Stimulated activated naive CD8-positive, alpha-beta T cell treated with anti-CD3 and anti-CD28 coated beads, Interleukin-15, Interleukin-2, amounts not matched to agents 100 U/mL and 50 U/mL, for 24 hours (primary cell): Measurements from ENCODE around the gene PIK3C2B.

Experiments used
- ATAC-seq: fragments of 150-1000 bp; cut with Tn5 transposase; one replicate; pipeline ENCODE4 v1.10.0; 2021
- DNase-seq: peaks from one replicate; pipeline ENCODE4 v3.0.0; 2021

The PIK3C2B gene

GRCh38 chr1:204459706-204460105, 34.9 kb downstream of the PIK3C2B start:
- DNase-seq, result no peak
- ATAC-seq, result no peak

- DNase-seq (no peak), ATAC-seq (no peak)
Observed at GRCh38 chr1:204457666-204458065, 36.9 kb downstream of the PIK3C2B start.

GRCh38 chr1:204456826-204457442, 37.7 kb downstream of the PIK3C2B start:
- DNase-seq, result no peak
- ATAC-seq, result no peak

GRCh38 chr1:204455831-204456145, 38.8 kb downstream of the PIK3C2B start:
- DNase-seq (no peak), ATAC-seq (no peak)

- ATAC-seq (no peak), DNase-seq (no peak)
Observed at GRCh38 chr1:204455063-204455830, 39.4 kb downstream of the PIK3C2B start.

- DNase-seq, result no peak
- no peak for ATAC-seq
Observed at GRCh38 chr1:204454476-204454875, 40.1 kb downstream of the PIK3C2B start.

GRCh38 chr1:204453141-204453772, 41.3 kb downstream of the PIK3C2B start:
- ATAC-seq (peak; percentile 93), DNase-seq (peak; percentile 66)

GRCh38 chr1:204451352-204452124, 43.1 kb downstream of the PIK3C2B start:
- DNase-seq (no peak), ATAC-seq (no peak)

GRCh38 chr1:204450461-204451257, 43.9 kb downstream of the PIK3C2B start:
- no peak for DNase-seq
- no peak for ATAC-seq

- no peak for ATAC-seq
Observed at GRCh38 chr1:204449678-204450280, 44.8 kb downstream of the PIK3C2B start.

GRCh38 chr1:204448991-204449677, 45.5 kb downstream of the PIK3C2B start:
- DNase-seq (no peak), ATAC-seq (no peak)

More at GRCh38 chr1:204449678-204450280, 44.8 kb downstream of the PIK3C2B start:
- DNase-seq, result no peak

- DNase-seq (no peak), ATAC-seq (no peak)
Observed at GRCh38 chr1:204448344-204448964, 46.2 kb downstream of the PIK3C2B start.

GRCh38 chr1:204447736-204448135, 46.9 kb downstream of the PIK3C2B start:
- DNase-seq (no peak), ATAC-seq (no peak)

GRCh38 chr1:204447190-204447589, 47.4 kb downstream of the PIK3C2B start:
- DNase-seq (no peak), ATAC-seq (no peak)

- peak; percentile 84 for ATAC-seq
- DNase-seq, result peak; percentile 77
Observed at GRCh38 chr1:204446413-204447111, 48.0 kb downstream of the PIK3C2B start.

- no peak for ATAC-seq
- DNase-seq, result peak; percentile 72
Observed at GRCh38 chr1:204445860-204446412, 48.7 kb downstream of the PIK3C2B start.
